ENCODE data around the gene RAD51B. TPM values are rescaled to one million over a fixed set of nuclear protein-coding genes. Genes with fewer than 3 reads are reported as not detected.

The RAD51B gene
- total RNA-seq, 2 donors from 2014 or later, result 9.3 to 12.1 TPM

DNA sequence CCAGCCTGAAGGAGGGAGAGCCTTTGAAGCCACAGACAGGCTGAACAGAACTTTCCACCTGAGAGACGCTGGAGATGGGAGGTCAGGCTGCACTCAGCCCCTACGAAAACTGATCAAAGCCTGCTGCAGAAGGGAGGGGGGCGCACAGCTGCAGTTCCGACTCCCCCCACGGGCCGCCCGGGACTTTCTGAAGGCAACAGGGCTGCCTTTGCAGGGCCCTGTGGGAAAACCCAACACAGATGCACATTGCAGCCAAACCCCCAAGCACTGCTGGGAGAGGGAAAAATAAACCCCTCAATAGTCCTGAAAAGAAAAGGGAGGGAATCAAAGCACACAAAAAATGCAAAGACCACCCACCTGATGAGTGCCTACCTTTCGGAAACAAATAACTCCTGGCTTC, 682.7 kb downstream of the RAD51B start:
- ATAC-seq (ENCODE audit: insufficient number of reproducible peaks, low FRiP score, low read depth), result no peak
- Histone ChIP-seq H3K4me1 (ENCODE audit: control insufficient read depth in 1 of 2, low read depth in 2 of 2) (peaks cover 7 to 24% of the 10 kb centered on the region in 2 donors), H3K9me3 (no peaks in the 10 kb centered on the region), H3K27me3 (replicated peaks; ENCODE audit: insufficient read depth) (no peaks in the 10 kb centered on the region), H3K36me3 (no peaks in the 10 kb centered on the region), H3K4me3 (no peak overlapping the region), H3K27ac (no peak overlapping the region)
- no peak for DNase-seq (ENCODE audit: low spot score)
- no peak for TF ChIP-seq CTCF (IDR thresholded peaks at IDR 0.05)

GRCh38 chr14:68503186-68503825, 683.7 kb downstream of the RAD51B start:
- DNase-seq (ENCODE audit: low spot score), result no peak
- Histone ChIP-seq H3K4me3 (no peak overlapping the region), H3K27me3 (replicated peaks; ENCODE audit: insufficient read depth) (no peaks in the 10 kb centered on the region), H3K9me3 (no peaks in the 10 kb centered on the region), H3K4me1 (ENCODE audit: control insufficient read depth in 1 of 2, low read depth in 2 of 2) (peaks cover 7 to 25% of the 10 kb centered on the region in 2 donors), H3K27ac (no peak overlapping the region), H3K36me3 (no peaks in the 10 kb centered on the region)
- no peak for TF ChIP-seq CTCF (IDR thresholded peaks at IDR 0.05)
- no peak for ATAC-seq (ENCODE audit: insufficient number of reproducible peaks, low FRiP score, low read depth)

DNA sequence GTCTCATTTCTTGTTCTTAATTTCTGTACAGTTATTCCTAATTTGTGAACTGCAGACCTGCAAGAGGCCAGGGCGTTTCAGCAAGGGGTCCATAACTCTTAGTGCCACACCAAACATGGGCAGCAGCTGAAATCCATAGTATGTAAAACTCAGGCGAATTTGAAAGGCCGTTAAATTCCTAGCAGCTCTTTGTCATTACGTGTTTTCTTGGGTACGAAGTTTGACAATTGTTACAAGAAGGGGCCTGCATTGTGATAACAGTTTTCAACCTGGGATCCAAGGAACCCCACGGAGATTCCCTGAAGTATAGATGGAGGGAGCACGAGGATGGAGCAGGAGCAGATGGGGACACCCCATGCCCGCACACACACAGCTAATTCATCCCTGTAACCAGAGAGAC, 685.3 kb downstream of the RAD51B start:
- Histone ChIP-seq H3K36me3 (no peaks in the 10 kb centered on the region), H3K4me3 (no peak overlapping the region), H3K9me3 (no peaks in the 10 kb centered on the region), H3K27ac (no peak overlapping the region), H3K27me3 (replicated peaks; ENCODE audit: insufficient read depth) (no peaks in the 10 kb centered on the region), H3K4me1 (ENCODE audit: control insufficient read depth in 1 of 2, low read depth in 2 of 2) (peaks cover 9 to 32% of the 10 kb centered on the region in 2 donors)
- TF ChIP-seq CTCF (IDR thresholded peaks at IDR 0.05), result no peak
- DNase-seq (ENCODE audit: low spot score), result no peak
- ATAC-seq (ENCODE audit: insufficient number of reproducible peaks, low FRiP score, low read depth), result no peak

DNA sequence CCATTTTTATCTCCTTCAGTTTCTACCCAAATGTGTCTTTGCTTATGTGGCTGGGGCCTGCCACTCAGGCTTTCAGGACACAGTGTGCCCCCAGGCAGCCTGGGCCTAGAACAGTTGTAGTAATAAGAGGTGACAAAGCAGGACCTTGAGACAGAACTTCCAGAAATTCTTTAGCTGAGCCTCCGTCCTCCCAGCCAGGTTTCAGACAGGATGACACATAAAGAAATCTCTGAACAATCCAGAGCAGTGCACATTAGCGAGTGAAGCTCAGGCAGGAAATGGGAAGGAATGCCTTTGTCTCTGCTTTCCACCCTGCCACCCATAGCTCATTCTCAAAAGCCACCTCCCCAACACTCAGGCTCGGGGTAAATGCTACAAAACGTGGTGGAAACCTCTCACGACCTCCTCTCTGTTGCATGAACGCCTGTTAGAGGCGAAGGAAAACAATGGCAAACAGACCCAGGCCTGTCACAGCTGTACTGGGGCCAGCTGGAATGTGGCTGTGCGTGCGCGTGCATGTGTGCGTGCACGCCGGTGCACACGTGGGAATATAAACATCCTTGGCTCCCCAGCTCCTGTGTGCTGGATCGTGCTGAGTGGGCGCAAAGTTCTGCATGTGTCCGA, 686.6 kb downstream of the RAD51B start:
- peak overlapping the region in 1 of 2 donors; percentile 43 for H3K27ac ChIP-seq
- no peaks in the 10 kb centered on the region for H3K27me3 ChIP-seq (replicated peaks; ENCODE audit: insufficient read depth)
- peak overlapping the region; percentile 12 for H3K4me3 ChIP-seq
- no peaks in the 10 kb centered on the region for H3K9me3 ChIP-seq
- TF ChIP-seq CTCF (IDR thresholded peaks at IDR 0.05), result no peak
- H3K4me1 ChIP-seq (ENCODE audit: control insufficient read depth in 1 of 2, low read depth in 2 of 2), result peaks cover 11 to 45% of the 10 kb centered on the region in 2 donors
- DNase-seq (ENCODE audit: low spot score), result no peak
- H3K36me3 ChIP-seq, result no peaks in the 10 kb centered on the region
- ATAC-seq (ENCODE audit: insufficient number of reproducible peaks, low FRiP score, low read depth), result no peak

DNA sequence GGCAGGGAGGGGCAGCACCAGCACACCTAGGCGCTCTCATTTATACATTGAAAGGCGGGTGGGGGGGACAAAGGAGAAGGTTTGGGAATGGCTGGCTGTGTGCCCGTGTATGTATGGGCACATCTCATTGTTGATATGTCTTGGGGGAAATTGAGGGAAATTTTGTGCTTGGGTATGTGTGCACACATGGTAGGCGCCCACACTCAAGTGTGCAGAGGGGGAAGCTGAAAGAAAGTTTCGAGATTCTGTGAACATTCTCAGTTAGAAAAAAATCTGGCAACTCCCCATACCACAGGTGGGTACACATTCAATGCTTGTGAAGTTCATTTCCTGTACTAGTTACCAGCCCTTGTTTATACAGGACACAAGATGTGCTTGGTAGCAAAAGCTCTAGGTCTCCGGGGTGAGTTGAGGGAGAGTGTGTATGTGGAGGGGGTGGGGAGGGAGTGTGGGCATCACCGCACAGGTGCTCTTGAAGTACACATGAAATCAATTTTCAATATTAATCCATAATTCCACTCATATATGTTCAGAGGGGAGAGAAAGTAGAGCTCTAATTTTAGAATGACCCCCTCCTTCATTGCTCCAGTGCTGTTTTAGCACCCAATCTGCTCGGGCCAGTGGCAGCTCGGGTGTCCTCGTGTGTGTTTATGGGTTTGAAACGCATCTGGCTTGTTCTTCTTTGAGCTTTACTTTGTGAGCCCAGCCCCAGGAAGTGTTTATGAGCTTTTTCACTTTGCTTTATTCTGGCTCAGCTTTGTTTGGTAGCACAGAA, 687.3 kb downstream of the RAD51B start:
- no peak overlapping the region for H3K27ac ChIP-seq
- H3K27me3 ChIP-seq (replicated peaks; ENCODE audit: insufficient read depth), result no peaks in the 10 kb centered on the region
- no peaks in the 10 kb centered on the region for H3K9me3 ChIP-seq
- DNase-seq (ENCODE audit: low spot score) (no peak), ATAC-seq (ENCODE audit: insufficient number of reproducible peaks, low FRiP score, low read depth) (no peak)
- peak overlapping the region; percentile 12 for H3K4me3 ChIP-seq
- no peak for TF ChIP-seq CTCF (IDR thresholded peaks at IDR 0.05)
- peaks cover 14 to 48% of the 10 kb centered on the region in 2 donors for H3K4me1 ChIP-seq (ENCODE audit: control insufficient read depth in 1 of 2, low read depth in 2 of 2)
- no peaks in the 10 kb centered on the region for H3K36me3 ChIP-seq

All from thoracic aorta (tissue), 2 donors.